H9 (cell line): ENCODE data around the gene RAB3IL1. TPM values are rescaled to one million over a fixed set of nuclear protein-coding genes. Genes with fewer than 3 reads are reported as not detected.

Experiments
- DNase-seq: peaks from one replicate; pipeline ENCODE4 v3.0.0-alpha.2; 2017
- H2AFZ ChIP-seq: one replicate; pipeline ENCODE4 v1.6.1; 2013; ENCODE audit warnings: mild to moderate bottlenecking, low read length, control low read depth, moderate library complexity
- H2AK5ac ChIP-seq: 2 replicates; pipeline ENCODE4 v1.6.1; 2013; ENCODE audit warnings: low read length, control low read depth, mixed read lengths; ENCODE audit not compliant: insufficient read length
- H2BK120ac ChIP-seq: one replicate; pipeline ENCODE4 v1.6.1; 2013; ENCODE audit warnings: low read depth, mild to moderate bottlenecking, low read length, control low read depth, inconsistent platforms; ENCODE audit not compliant: poor library complexity, severe bottlenecking
- H2BK12ac ChIP-seq: 2 replicates; pipeline ENCODE4 v1.6.1; 2013; ENCODE audit warnings: low read length, control low read depth, mixed read lengths, low read depth; ENCODE audit not compliant: insufficient read length
- H2BK15ac ChIP-seq: 2 replicates; pipeline ENCODE4 v1.6.1; 2013; ENCODE audit warnings: low read depth, low read length, control low read depth
- H2BK20ac ChIP-seq: one replicate; pipeline ENCODE4 v1.6.1; 2013; ENCODE audit warnings: low read depth, mild to moderate bottlenecking, low read length, control low read depth, inconsistent platforms; ENCODE audit not compliant: poor library complexity, severe bottlenecking
- H2BK5ac ChIP-seq: 2 replicates; pipeline ENCODE4 v1.6.1; 2013; ENCODE audit warnings: low read length, control low read depth, mixed read lengths; ENCODE audit not compliant: insufficient read length
- H3K14ac ChIP-seq: 2 replicates; pipeline ENCODE4 v1.6.1; 2013; ENCODE audit warnings: low read length, control low read depth; ENCODE audit not compliant: insufficient read depth
- H3K18ac ChIP-seq: 2 replicates; pipeline ENCODE4 v1.6.1; 2013; ENCODE audit warnings: low read depth, mild to moderate bottlenecking, mixed read lengths, low read length, control low read depth; ENCODE audit not compliant: insufficient read length
- H3K23ac ChIP-seq: 2 replicates; pipeline ENCODE4 v1.6.1; 2013; ENCODE audit warnings: low read length, control low read depth, mixed read lengths, low read depth; ENCODE audit not compliant: insufficient read length
- H3K23me2 ChIP-seq: 2 replicates; pipeline ENCODE4 v1.6.1; 2013; ENCODE audit warnings: low read depth, mild to moderate bottlenecking, mixed read lengths, low read length, control low read depth; ENCODE audit not compliant: insufficient read length, poor library complexity, severe bottlenecking
- H3K27ac ChIP-seq: 2 replicates; pipeline ENCODE4 v1.5.1; 2013; ENCODE audit warnings: low read length, control low read depth, mixed read lengths, low read depth; ENCODE audit not compliant: insufficient read length
- H3K27me3 ChIP-seq: 2 replicates; pipeline ENCODE4 v1.6.1; 2013; ENCODE audit warnings: low read length, control low read depth, inconsistent platforms; ENCODE audit not compliant: insufficient read depth
- H3K4ac ChIP-seq: 2 replicates; pipeline ENCODE4 v1.6.1; 2013; ENCODE audit warnings: low read depth, mild to moderate bottlenecking, control low read depth, inconsistent platforms, low read length, moderate library complexity
- H3K4me1 ChIP-seq: 2 replicates; pipeline ENCODE4 v1.6.1; 2013; ENCODE audit warnings: low read length, control low read depth, inconsistent platforms; ENCODE audit not compliant: insufficient read depth
- H3K4me2 ChIP-seq: 2 replicates; pipeline ENCODE4 v1.6.1; 2013; ENCODE audit warnings: low read length, control low read depth, mixed read lengths; ENCODE audit not compliant: insufficient read length, insufficient read depth
- H3K56ac ChIP-seq: 2 replicates; pipeline ENCODE4 v1.6.1; 2013; ENCODE audit warnings: low read depth, mild to moderate bottlenecking, mixed read lengths, low read length, control low read depth; ENCODE audit not compliant: insufficient read length
- H3K79me1 ChIP-seq: 2 replicates; pipeline ENCODE4 v1.6.1; 2013; ENCODE audit warnings: low read depth, mild to moderate bottlenecking, moderate library complexity, low read length, control low read depth, inconsistent platforms; ENCODE audit not compliant: insufficient read depth, poor library complexity, severe bottlenecking
- H3K79me2 ChIP-seq: 2 replicates; pipeline ENCODE4 v1.6.1; 2013; ENCODE audit warnings: low read length, control low read depth, inconsistent platforms; ENCODE audit not compliant: insufficient read depth
- H3K9ac ChIP-seq: 2 replicates; pipeline ENCODE4 v1.6.1; 2013; ENCODE audit warnings: low read length, control low read depth, mixed read lengths; ENCODE audit not compliant: insufficient read length; ENCODE audit errors: extremely low read depth
- H3K9me3 ChIP-seq: one replicate; pipeline ENCODE4 v1.6.1; 2013; ENCODE audit warnings: low read depth, low read length, inconsistent platforms; ENCODE audit not compliant: control insufficient read depth
- H3T11ph ChIP-seq: one replicate; pipeline ENCODE4 v1.6.1; 2013; ENCODE audit warnings: mild to moderate bottlenecking, low read length, control low read depth, inconsistent platforms
- H4K20me1 ChIP-seq: one replicate; pipeline ENCODE4 v1.6.1; 2013; ENCODE audit not compliant: control insufficient read depth, insufficient read length, insufficient read depth
- H4K5ac ChIP-seq: 2 replicates; pipeline ENCODE4 v1.6.1; 2013; ENCODE audit warnings: low read depth, mild to moderate bottlenecking, mixed read lengths, low read length, control low read depth; ENCODE audit not compliant: insufficient read length
- H4K8ac ChIP-seq: replicated peaks from 2 replicates; pipeline ENCODE4 v1.6.1; 2013; ENCODE audit warnings: low read length, control low read depth, mixed read lengths, low read depth; ENCODE audit not compliant: insufficient read length
- H4K91ac ChIP-seq: 2 replicates; pipeline ENCODE4 v1.6.1; 2013; ENCODE audit warnings: low read depth, mild to moderate bottlenecking, moderate library complexity, mixed read lengths, low read length, control low read depth; ENCODE audit not compliant: insufficient read length
- H3K27ac Mint-ChIP-seq, 3 experiments: 2 replicates in 2 of 3; 3 replicates in 1 of 3; pipeline ENCODE4 v1.8.0; 2020 to 2021; ENCODE audit warnings: mixed read lengths in 3 of 3, mild to moderate bottlenecking in 1 of 3, moderate library complexity in 1 of 3
- H3K27me3 Mint-ChIP-seq: 2 replicates; pipeline ENCODE4 v1.8.0; 2021; ENCODE audit warnings: low read depth, mild to moderate bottlenecking, moderate library complexity, mixed read lengths
- H3K36me3 Mint-ChIP-seq, 3 experiments: 2 replicates in 2 of 3; 3 replicates in 1 of 3; pipeline ENCODE4 v1.8.0; 2020 to 2021; ENCODE audit warnings: low read depth in 3 of 3, mixed read lengths in 3 of 3; ENCODE audit not compliant: insufficient read depth in 1 of 3
- H3K4me1 Mint-ChIP-seq, 2 experiments: 2 replicates each; pipeline ENCODE4 v1.8.0; 2020; ENCODE audit warnings: mixed read lengths in 2 of 2
- H3K4me3 Mint-ChIP-seq, 2 experiments: 2 replicates in 1 of 2; 3 replicates in 1 of 2; pipeline ENCODE4 v1.8.0; 2020 to 2021; ENCODE audit warnings: mild to moderate bottlenecking in 2 of 2, mixed read lengths in 2 of 2, moderate library complexity in 1 of 2
- H3K9me3 Mint-ChIP-seq, 2 experiments: 2 replicates in 1 of 2; 3 replicates in 1 of 2; pipeline ENCODE4 v1.8.0; 2020; ENCODE audit warnings: mild to moderate bottlenecking in 2 of 2, mixed read lengths in 2 of 2, moderate library complexity in 1 of 2
- CTCF ChIP-seq: fragments of 200-600 bp; sonication (generic); conservative IDR thresholded peaks from 3 replicates; pipeline ENCODE4 v1.8.0; 2021; ENCODE audit warnings: antibody characterized with exemption, mild to moderate bottlenecking
- WGBS: extraction: QIAGEN DNeasy Blood & Tissue Kit; methylation state at CpG from one replicate; pipeline ENCODE4 v1.1.7; 2013; ENCODE audit warnings: missing lambda C conversion rate, low lambda C conversion rate, mixed read lengths; ENCODE audit not compliant: insufficient read length; ENCODE audit errors: extremely low coverage; 5-methylcytosine and 5-hydroxymethylcytosine counted together
- total RNA-seq: library from RNA; stranded (reverse); gene quantifications from 2 replicates; pipeline ENCODE4 v1.2.1, GENCODE V29; 2021

RAB3IL1 gene
- total RNA-seq, 1 experiment from 2014 or later, result 2.4 TPM

- no peak overlapping the region for H2BK20ac ChIP-seq
- H2AFZ ChIP-seq, result no peak overlapping the region
- no peak overlapping the region for H3K27ac ChIP-seq
- TF ChIP-seq CTCF, result no peak
- H3K79me2 ChIP-seq, result peaks cover 11% of the 10 kb centered on the region
- H2BK120ac ChIP-seq, result no peak overlapping the region
- peaks cover 2% of the 10 kb centered on the region for H3K27me3 Mint-ChIP-seq
- H3K9me3 ChIP-seq, result no peaks in the 10 kb centered on the region
- no CpG with 5 or more reads among the region's 8 CpGs for WGBS
- H4K5ac ChIP-seq, result no peak overlapping the region
- H3K18ac ChIP-seq, result no peak overlapping the region
- no peaks in the 10 kb centered on the region for H3K27me3 ChIP-seq
- H3K9ac ChIP-seq, result no peak overlapping the region
- no peak overlapping the region for H4K91ac ChIP-seq
- H3K9me3 Mint-ChIP-seq, result no peaks in the 10 kb centered on the region; a peak in 1 of 5 replicates
- no peak overlapping the region for H3K4ac ChIP-seq
- peaks cover 6% of the 10 kb centered on the region for H3K23me2 ChIP-seq
- H3K4me1 ChIP-seq, result no peaks in the 10 kb centered on the region
- H3K4me3 Mint-ChIP-seq, result 0 out of 5 replicates have a peak overlapping the region, but pooled peaks of 1 of the 2 experiments have one; percentile 5
- peaks cover 6 to 9% of the 10 kb centered on the region in 2 experiments for H3K4me1 Mint-ChIP-seq
- no peak overlapping the region for H3K4me2 ChIP-seq
- no peak overlapping the region for H2BK5ac ChIP-seq
- peak overlapping the region; percentile 1 to 45 (median 44); a peak in 3 of 7 replicates for H3K27ac Mint-ChIP-seq
- no peak overlapping the region for H3K14ac ChIP-seq
- no peak overlapping the region for H2BK12ac ChIP-seq
- peaks cover 4% of the 10 kb centered on the region for H3K79me1 ChIP-seq
- no peaks in the 10 kb centered on the region for H4K20me1 ChIP-seq
- DNase-seq, result no peak
- peaks cover 29 to 41% (median 33%) of the 10 kb centered on the region in 3 experiments for H3K36me3 Mint-ChIP-seq
- no peak overlapping the region for H3K23ac ChIP-seq
- no peak overlapping the region for H4K8ac ChIP-seq
- H3K56ac ChIP-seq, result no peak overlapping the region
- no peak overlapping the region for H2AK5ac ChIP-seq
- no peak overlapping the region for H2BK15ac ChIP-seq
- no peak overlapping the region for H3T11ph ChIP-seq
Observed at GRCh38 chr11:61961570-61962212, 44.3 kb upstream of the RAB3IL1 start.
